Omental fat pad (tissue), 4 donors: Measurements from ENCODE around the gene OSR1. TPM values are rescaled to one million over a fixed set of nuclear protein-coding genes. Genes with fewer than 3 reads are reported as not detected.
"Not testable (repeated sequence)": the region's sequence is repeated elsewhere in the genome, so short reads cannot be mapped to it uniquely, and the experiment has no call there.

Source experiments
- ATAC-seq: fragments of 150-250 bp; one replicate; pipeline ENCODE4 v1.9.1; 2016; ENCODE audit warnings: mild to moderate bottlenecking, moderate library complexity; ENCODE audit not compliant: low FRiP score
- DNase-seq: peaks from one replicate; pipeline ENCODE4 v3.0.0-alpha.2; 2019; ENCODE audit warnings: low spot score
- CTCF ChIP-seq, 3 donors: fragments of 450-650 bp; IDR thresholded peaks; one replicate each; pipeline ENCODE4 v1.5.1; 2016 to 2017; ENCODE audit warnings: antibody characterized with exemption in 3 of 3, mild to moderate bottlenecking in 3 of 3, moderate library complexity in 2 of 3
- total RNA-seq, 4 donors: library from RNA; depleted of rRNA; stranded (reverse); fragments of >200 nt; gene quantifications; one replicate each; pipeline ENCODE4 v1.1.0, GENCODE V29; 2016

OSR1 gene
- 100 to 1,000 TPM in 2 of 4 donors, 10 to 100 TPM in 2; 33.7 to 148 (median 81.9) TPM for total RNA-seq

- no peak for TF ChIP-seq CTCF (IDR thresholded peaks at IDR 0.05)
- DNase-seq (no peak), ATAC-seq (peak; percentile 53)
Observed at GRCh38 chr2:19358242-19359020, at the start of gene OSR1. OSR1 (minus strand) TSS chr2:19358623; CDS start chr2:19353805, 4,818 bp downstream.

- ATAC-seq (no peak), DNase-seq (no peak)
- TF ChIP-seq CTCF (IDR thresholded peaks at IDR 0.05) = no peak
Observed at GRCh38 chr2:19403785-19404184, 45.4 kb upstream of the OSR1 start.

- DNase-seq = no peak
- ATAC-seq = no peak
- no peak for TF ChIP-seq CTCF (IDR thresholded peaks at IDR 0.05)
Observed at GRCh38 chr2:19392191-19392590, 33.8 kb upstream of the OSR1 start.

- ATAC-seq, DNase-seq: not testable (repeated sequence)
Observed at GRCh38 chr2:19389469-19389868, 31.0 kb upstream of the OSR1 start.

GRCh38 chr2:19380532-19380931, 22.1 kb upstream of the OSR1 start:
- ATAC-seq (no peak), DNase-seq (no peak)
- TF ChIP-seq CTCF (IDR thresholded peaks at IDR 0.05) = no peak

- ATAC-seq (no peak), DNase-seq (no peak)
- no peak for TF ChIP-seq CTCF (IDR thresholded peaks at IDR 0.05)
Observed at GRCh38 chr2:19378939-19379338, 20.5 kb upstream of the OSR1 start.

GRCh38 chr2:19377717-19378116, 19.3 kb upstream of the OSR1 start:
- DNase-seq (no peak), ATAC-seq (no peak)
- no peak for TF ChIP-seq CTCF (IDR thresholded peaks at IDR 0.05)
